Upper lobe of right lung (tissue), 1 donor: ENCODE measurements around the gene TMEM243. TPM values are rescaled to one million over a fixed set of nuclear protein-coding genes. Genes with fewer than 3 reads are reported as not detected.

Experiments used
- ATAC-seq: fragments of 200-7000 bp; cut with Tn5 transposase; one replicate; pipeline ENCODE4 v1.9.1; 2020; ENCODE audit warnings: mild to moderate bottlenecking, moderate library complexity
- DNase-seq: peaks from one replicate; pipeline ENCODE4 v3.0.0-alpha.2; 2020
- H3K27ac ChIP-seq: fragments of 200-600 bp; one replicate; pipeline ENCODE4 v1.8.0; 2022
- H3K27me3 ChIP-seq: fragments of 200-600 bp; one replicate; pipeline ENCODE4 v1.8.0; 2022; ENCODE audit warnings: mild to moderate bottlenecking
- H3K36me3 ChIP-seq: fragments of 200-600 bp; one replicate; pipeline ENCODE4 v1.8.0; 2022
- H3K4me1 ChIP-seq: fragments of 200-600 bp; one replicate; pipeline ENCODE4 v1.8.0; 2022
- H3K4me3 ChIP-seq: fragments of 200-600 bp; one replicate; pipeline ENCODE4 v1.8.0; 2022; ENCODE audit warnings: mild to moderate bottlenecking
- H3K9me3 ChIP-seq: fragments of 200-600 bp; one replicate; pipeline ENCODE4 v1.8.0; 2022
- CTCF ChIP-seq: fragments of 200-600 bp; IDR thresholded peaks from one replicate; pipeline ENCODE4 v1.8.0; 2022; ENCODE audit warnings: antibody characterized with exemption
- intact Hi-C: fragments of 100-400 bp; cut with DNase I; formaldehyde crosslinking; loops from one replicate; pipeline ENCODE4 v1.11.0; 2022
- total RNA-seq: library from RNA; stranded (reverse); fragmentation: NEBNext Ultra II Directional; extraction: Animal tissue kit (Norgen Biotek cat#: 25700); gene quantifications from one replicate; pipeline ENCODE4 v1.2.1, GENCODE V29; 2021
- donor health status: DM: no; HTN: yes; CAD: no; lungs with severe emphysema.

Gene TMEM243
- total RNA-seq, 1 donor from 2014 or later = 108 TPM

- intact Hi-C loops = no loop called here
- TF ChIP-seq CTCF = no peak
- Histone ChIP-seq H3K9me3 (no peaks in the 10 kb centered on the region), H3K27ac (no peak overlapping the region), H3K36me3 (peaks cover 96% of the 10 kb centered on the region), H3K4me3 (no peak overlapping the region), H3K27me3 (no peaks in the 10 kb centered on the region), H3K4me1 (no peaks in the 10 kb centered on the region)
- ATAC-seq (no peak), DNase-seq (no peak)
Observed at GRCh38 chr7:87188930-87189329, 30.6 kb downstream of the TMEM243 start.

GRCh38 chr7:87187120-87187519 is 32.4 kb downstream of the TMEM243 start:
- Histone ChIP-seq H3K27me3 (no peaks in the 10 kb centered on the region), H3K36me3 (peaks cover 96% of the 10 kb centered on the region), H3K4me3 (no peak overlapping the region), H3K4me1 (no peaks in the 10 kb centered on the region), H3K27ac (no peak overlapping the region), H3K9me3 (no peaks in the 10 kb centered on the region)
- ATAC-seq = no peak
- DNase-seq = no peak
- TF ChIP-seq CTCF = no peak
- intact Hi-C loops = no loop called here

- ATAC-seq = no peak
- intact Hi-C loops = no loop called here
- no peak for TF ChIP-seq CTCF
Observed at GRCh38 chr7:87179180-87179579, 40.4 kb downstream of the TMEM243 start.

GRCh38 chr7:87178320-87178719 is 41.2 kb downstream of the TMEM243 start:
- intact Hi-C loops = no loop called here
- Histone ChIP-seq H3K9me3 (no peaks in the 10 kb centered on the region), H3K4me3 (no peak overlapping the region), H3K27ac (no peak overlapping the region), H3K36me3 (peaks cover 80% of the 10 kb centered on the region), H3K4me1 (no peaks in the 10 kb centered on the region), H3K27me3 (no peaks in the 10 kb centered on the region)
- ATAC-seq (no peak), DNase-seq (no peak)
- TF ChIP-seq CTCF = no peak

More at GRCh38 chr7:87179180-87179579, 40.4 kb downstream of the TMEM243 start:
- Histone ChIP-seq H3K9me3 (no peaks in the 10 kb centered on the region), H3K36me3 (peaks cover 80% of the 10 kb centered on the region), H3K27me3 (no peaks in the 10 kb centered on the region), H3K4me1 (no peaks in the 10 kb centered on the region), H3K27ac (no peak overlapping the region), H3K4me3 (no peak overlapping the region)
- DNase-seq = no peak

GRCh38 chr7:87173471-87173870 is 46.1 kb downstream of the TMEM243 start:
- H3K36me3 ChIP-seq = peaks cover 85% of the 10 kb centered on the region
- intact Hi-C loops = no loop called here
- no peak for ATAC-seq

More at GRCh38 chr7:87173471-87173870, 46.1 kb downstream of the TMEM243 start:
- H3K4me3 ChIP-seq = no peak overlapping the region
- DNase-seq = no peak
- H3K9me3 ChIP-seq = no peaks in the 10 kb centered on the region
- peaks cover 3% of the 10 kb centered on the region for H3K4me1 ChIP-seq
- H3K27ac ChIP-seq = no peak overlapping the region
- TF ChIP-seq CTCF = no peak
- no peaks in the 10 kb centered on the region for H3K27me3 ChIP-seq
